Loucy (cell line): ENCODE measurements around the gene XCR1.

ENCODE experiments used
- CTCF ChIP-seq: fragments of 200-600 bp; sonication (generic); conservative IDR thresholded peaks from 2 replicates; pipeline ENCODE4 v1.5.1; 2014; ENCODE audit warnings: mild to moderate bottlenecking, antibody characterized with exemption, low read length
- EZH2phosphoT487 ChIP-seq: fragments of 200-600 bp; IDR thresholded peaks from 2 replicates; pipeline ENCODE4 v1.6.1; 2018; ENCODE audit warnings: antibody characterized with exemption, mild to moderate bottlenecking, moderate library complexity, borderline replicate concordance

GRCh38 chr3:45983770-45984169, 43.5 kb downstream of the XCR1 start:
- TF ChIP-seq CTCF (no peak), EZH2phosphoT487 (no peak)
